Vagina (tissue), 2 donors: ENCODE results near the gene CCDC69. TPM values are rescaled to one million over a fixed set of nuclear protein-coding genes. Genes with fewer than 3 reads are reported as not detected.

Experiments
- DNase-seq, 2 donors: peaks; one replicate each; pipeline ENCODE4 v3.0.0-alpha.2; 2017; ENCODE audit errors: extremely low spot score in 2 of 2
- H3K27ac ChIP-seq: fragments of 200-600 bp; sonication (generic); one replicate; pipeline ENCODE4 v1.5.1; 2019
- H3K27me3 ChIP-seq: fragments of 200-600 bp; sonication (generic); one replicate; pipeline ENCODE4 v1.5.1; 2019
- H3K36me3 ChIP-seq, 2 donors: fragments of 200-600 bp; sonication (generic); one replicate each; pipeline ENCODE4 v1.5.1; 2017 to 2019
- H3K4me1 ChIP-seq: fragments of 200-600 bp; sonication (generic); one replicate; pipeline ENCODE4 v1.5.1; 2019
- H3K4me3 ChIP-seq, 2 donors: fragments of 200-600 bp; sonication (generic); 1 replicate in 1 of 2; 2 replicates in 1 of 2; pipeline ENCODE4 v1.5.1; 2016 to 2019
- H3K9me3 ChIP-seq: fragments of 200-600 bp; sonication (generic); one replicate; pipeline ENCODE4 v1.5.1; 2019
- POLR2A ChIP-seq, 2 donors: fragments of 450-650 bp; IDR thresholded peaks; one replicate each; pipeline ENCODE4 v1.6.1; 2017; ENCODE audit warnings: antibody characterized with exemption in 2 of 2, mild to moderate bottlenecking in 2 of 2, moderate library complexity in 2 of 2
- POLR2AphosphoS5 ChIP-seq, 2 donors: sonication (generic); formaldehyde crosslinking; IDR thresholded peaks; one replicate each; pipeline ENCODE4 v1.9.0; 2017; ENCODE audit warnings: antibody characterized with exemption in 2 of 2, mild to moderate bottlenecking in 2 of 2, low read depth in 1 of 2; ENCODE audit not compliant: insufficient read depth in 1 of 2
- intact Hi-C: fragments of 100-400 bp; cut with DNase I; formaldehyde crosslinking; loops from one replicate; pipeline ENCODE4 v1.15.1; 2023
- total RNA-seq: library from RNA; depleted of rRNA; stranded (reverse); fragments of >200 nt; gene quantifications from one replicate; pipeline ENCODE4 v1.2.3, GENCODE V29; 2016
- TF ChIP-seq, protein P1 (sequence below), 3 experiments: fragments of 450-650 bp in 2 of 3; fragments of 200-600 bp in 1 of 3; sonication (generic) in 1 of 3; IDR thresholded peaks; one replicate each; pipeline ENCODE4 v1.5.1; 2017 to 2019; ENCODE audit warnings: antibody characterized with exemption in 3 of 3, mild to moderate bottlenecking in 2 of 3, moderate library complexity in 2 of 3

Gene CCDC69
- total RNA-seq, 1 donor from 2014 or later, result 84.5 TPM

DNA sequence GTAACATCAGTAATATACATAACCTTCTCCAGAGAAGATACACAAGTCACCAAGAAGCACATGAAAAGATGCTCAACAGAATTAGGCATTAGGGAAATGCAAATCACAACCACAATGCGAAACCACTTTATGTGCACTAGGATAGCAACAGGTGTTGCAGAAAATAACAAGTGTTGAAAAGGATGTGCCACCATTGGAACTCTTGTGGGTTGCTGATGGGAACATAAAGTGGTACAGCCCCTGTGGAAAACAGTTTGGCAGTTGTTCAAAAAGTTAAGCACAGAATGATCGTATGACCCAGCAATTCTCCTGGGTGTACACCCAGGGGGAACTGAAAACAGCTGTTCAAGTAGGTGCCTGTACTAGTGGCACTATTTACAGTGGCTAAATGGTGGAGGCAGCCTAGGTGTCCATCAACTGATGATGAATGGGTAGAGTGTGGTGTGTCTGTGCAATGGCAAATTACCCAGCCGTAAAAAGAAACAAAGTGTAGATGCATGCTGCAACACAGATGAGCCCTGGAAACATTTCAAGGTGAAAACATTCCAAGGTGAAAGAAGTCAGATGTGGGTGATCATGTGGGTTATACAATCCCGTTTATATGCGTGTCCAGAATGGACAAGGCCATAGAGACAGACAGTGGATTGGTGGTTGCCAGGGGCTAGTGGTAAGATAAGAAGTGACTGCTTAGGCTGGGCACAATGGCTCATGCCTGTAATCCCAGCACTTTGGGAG is 27.2 kb downstream of the CCDC69 start:
- Histone ChIP-seq H3K4me3 (no peak overlapping the region), H3K9me3 (peaks cover 4% of the 10 kb centered on the region), H3K27ac (no peak overlapping the region), H3K4me1 (no peaks in the 10 kb centered on the region), H3K27me3 (no peaks in the 10 kb centered on the region), H3K36me3 (peaks cover 0 to 8% of the 10 kb centered on the region in 2 donors)
- peak in 1 of 2 donors; percentile 56 for DNase-seq
- TF ChIP-seq POLR2A (IDR thresholded peaks at IDR 0.05) (no peak), POLR2AphosphoS5 (IDR thresholded peaks at IDR 0.05; ENCODE audit: insufficient read depth in 1 of 2, low read depth in 1 of 2) (no peak)
- TF ChIP-seq, protein P1, sequence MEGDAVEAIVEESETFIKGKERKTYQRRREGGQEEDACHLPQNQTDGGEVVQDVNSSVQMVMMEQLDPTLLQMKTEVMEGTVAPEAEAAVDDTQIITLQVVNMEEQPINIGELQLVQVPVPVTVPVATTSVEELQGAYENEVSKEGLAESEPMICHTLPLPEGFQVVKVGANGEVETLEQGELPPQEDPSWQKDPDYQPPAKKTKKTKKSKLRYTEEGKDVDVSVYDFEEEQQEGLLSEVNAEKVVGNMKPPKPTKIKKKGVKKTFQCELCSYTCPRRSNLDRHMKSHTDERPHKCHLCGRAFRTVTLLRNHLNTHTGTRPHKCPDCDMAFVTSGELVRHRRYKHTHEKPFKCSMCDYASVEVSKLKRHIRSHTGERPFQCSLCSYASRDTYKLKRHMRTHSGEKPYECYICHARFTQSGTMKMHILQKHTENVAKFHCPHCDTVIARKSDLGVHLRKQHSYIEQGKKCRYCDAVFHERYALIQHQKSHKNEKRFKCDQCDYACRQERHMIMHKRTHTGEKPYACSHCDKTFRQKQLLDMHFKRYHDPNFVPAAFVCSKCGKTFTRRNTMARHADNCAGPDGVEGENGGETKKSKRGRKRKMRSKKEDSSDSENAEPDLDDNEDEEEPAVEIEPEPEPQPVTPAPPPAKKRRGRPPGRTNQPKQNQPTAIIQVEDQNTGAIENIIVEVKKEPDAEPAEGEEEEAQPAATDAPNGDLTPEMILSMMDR (IDR thresholded peaks at IDR 0.05), result no peak
- intact Hi-C loops, result no loop called here

DNA sequence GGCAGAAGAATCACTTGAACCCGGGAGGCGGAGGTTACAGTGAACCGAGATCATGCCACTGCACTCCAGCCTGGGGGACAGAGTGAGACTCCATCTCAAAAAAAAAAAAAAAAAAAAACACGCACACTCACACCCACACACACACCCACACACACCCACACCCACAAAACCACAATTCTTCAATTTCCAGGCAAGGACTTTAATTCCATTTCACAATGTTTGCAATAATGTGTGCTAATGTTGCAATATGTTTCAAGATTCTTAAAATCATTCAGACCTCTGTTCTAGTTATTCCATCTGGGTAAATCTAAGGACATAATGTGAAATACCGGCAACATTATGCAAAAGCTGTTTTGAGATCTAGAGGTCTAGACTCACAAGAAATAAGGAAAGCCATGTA is 28.3 kb downstream of the CCDC69 start:
- Histone ChIP-seq H3K27ac (no peak overlapping the region), H3K36me3 (peaks cover 0 to 8% of the 10 kb centered on the region in 2 donors)

DNA sequence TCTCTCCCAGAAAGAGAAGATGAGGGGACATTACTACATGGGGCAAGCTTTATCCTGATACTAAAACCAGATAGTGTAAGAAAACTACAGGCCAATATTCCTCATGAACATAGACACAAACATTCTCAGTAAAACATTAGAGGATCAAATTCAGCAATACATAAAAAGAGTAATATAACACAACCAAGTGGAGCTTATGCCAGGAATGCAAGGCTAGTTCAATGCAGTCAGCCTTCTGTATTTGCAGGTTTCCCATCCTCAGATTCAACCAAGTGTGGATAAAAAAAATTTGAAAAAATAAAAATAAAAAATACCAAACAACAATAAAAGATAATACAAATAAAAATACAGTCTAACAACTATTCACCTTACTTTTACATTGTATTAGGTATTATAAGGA is 31.3 kb downstream of the CCDC69 start:
- TF ChIP-seq POLR2A (IDR thresholded peaks at IDR 0.05), result no peak
- TF ChIP-seq, protein P1 (IDR thresholded peaks at IDR 0.05), result no peak
- no peak for TF ChIP-seq POLR2AphosphoS5 (IDR thresholded peaks at IDR 0.05; ENCODE audit: insufficient read depth in 1 of 2, low read depth in 1 of 2)
- Histone ChIP-seq H3K9me3 (peaks cover 4% of the 10 kb centered on the region), H3K36me3 (peaks cover 0 to 8% of the 10 kb centered on the region in 2 donors), H3K27ac (no peak overlapping the region), H3K4me3 (no peak overlapping the region), H3K4me1 (no peaks in the 10 kb centered on the region), H3K27me3 (no peaks in the 10 kb centered on the region)
- DNase-seq, result no peak
- intact Hi-C loops, result no loop called here

More for the DNA sequence above, 28.3 kb downstream of the CCDC69 start:
- Histone ChIP-seq H3K9me3 (peaks cover 4% of the 10 kb centered on the region), H3K4me1 (no peaks in the 10 kb centered on the region), H3K27me3 (no peaks in the 10 kb centered on the region), H3K4me3 (no peak overlapping the region)
- intact Hi-C loops, result no loop called here
- TF ChIP-seq POLR2AphosphoS5 (IDR thresholded peaks at IDR 0.05; ENCODE audit: insufficient read depth in 1 of 2, low read depth in 1 of 2), result peak in 1 of 2 donors; percentile 61
- TF ChIP-seq, protein P1 (IDR thresholded peaks at IDR 0.05), result no peak
- peak in 1 of 2 donors; percentile 20 for DNase-seq

DNA sequence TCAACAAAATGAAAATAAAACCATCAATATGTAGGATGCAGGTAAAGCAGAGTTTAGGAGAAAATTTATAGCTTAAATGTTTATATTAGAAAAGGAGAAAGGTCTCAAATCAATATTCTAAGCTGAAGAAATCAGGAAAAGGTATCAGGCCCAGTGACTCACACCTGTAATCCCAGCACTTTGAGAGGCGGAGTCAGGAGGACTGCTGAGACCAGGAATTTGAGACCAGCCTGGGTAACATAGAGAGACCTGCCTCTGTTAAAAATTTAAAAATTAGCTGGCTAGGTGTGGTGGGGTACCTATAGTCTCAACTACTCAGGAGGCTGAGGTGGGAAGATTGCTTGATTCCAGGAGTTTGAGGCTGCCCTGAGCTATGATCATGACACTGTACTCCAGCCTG is 32.2 kb downstream of the CCDC69 start:
- peak in 1 of 2 donors; percentile 25 for DNase-seq
- Histone ChIP-seq H3K27me3 (no peaks in the 10 kb centered on the region), H3K27ac (no peak overlapping the region), H3K36me3 (peaks cover 0 to 8% of the 10 kb centered on the region in 2 donors), H3K4me3 (no peak overlapping the region), H3K9me3 (peaks cover 4% of the 10 kb centered on the region), H3K4me1 (no peaks in the 10 kb centered on the region)
- intact Hi-C loops, result no loop called here
- TF ChIP-seq POLR2A (IDR thresholded peaks at IDR 0.05) (no peak), POLR2AphosphoS5 (IDR thresholded peaks at IDR 0.05; ENCODE audit: insufficient read depth in 1 of 2, low read depth in 1 of 2) (no peak)
- TF ChIP-seq, protein P1 (IDR thresholded peaks at IDR 0.05), result no peak

DNA sequence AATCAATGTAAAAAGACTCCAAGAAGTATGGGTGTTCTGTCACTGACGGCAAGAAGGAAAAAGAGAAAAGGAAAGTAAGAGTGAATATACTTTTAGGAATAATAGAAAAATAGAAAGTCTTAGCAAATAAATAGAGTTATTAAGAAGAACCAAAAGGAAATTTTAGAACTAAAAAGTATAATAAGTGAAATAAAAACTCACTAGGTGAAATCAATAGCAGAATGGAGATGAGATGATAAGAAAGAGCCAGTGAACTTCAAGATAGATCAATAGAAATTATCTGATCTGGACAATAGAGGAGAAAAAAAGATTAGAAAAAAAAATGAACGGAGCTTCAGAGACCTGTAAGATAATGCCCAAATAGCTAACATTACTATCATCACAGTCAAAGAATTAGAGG is 34.7 kb downstream of the CCDC69 start:
- TF ChIP-seq, protein P1 (IDR thresholded peaks at IDR 0.05), result no peak
- TF ChIP-seq POLR2AphosphoS5 (IDR thresholded peaks at IDR 0.05; ENCODE audit: insufficient read depth in 1 of 2, low read depth in 1 of 2) (no peak), POLR2A (IDR thresholded peaks at IDR 0.05) (no peak)
- DNase-seq, result no peak
- H3K4me1 ChIP-seq, result no peaks in the 10 kb centered on the region
- H3K27ac ChIP-seq, result no peak overlapping the region
- no peaks in the 10 kb centered on the region for H3K27me3 ChIP-seq
- peaks cover 4% of the 10 kb centered on the region for H3K9me3 ChIP-seq
- peaks cover 0 to 13% of the 10 kb centered on the region in 2 donors for H3K36me3 ChIP-seq
- intact Hi-C loops, result no loop called here
- H3K4me3 ChIP-seq, result no peak overlapping the region
